Calu3 (cell line): ENCODE data around the gene ARL5B. TPM values are rescaled to one million over a fixed set of nuclear protein-coding genes. Genes with fewer than 3 reads are reported as not detected.
A peak's percentile ranks its signal among the peaks of the same experiment; 100 is the strongest.

Source experiments
- Bru-seq: library from RNA; stranded (reverse); fragments of 400-500 nt; gene quantifications from one replicate; lab custom pipeline; 2021; lab: Mats Ljungman, UMichigan
- BruChase-seq, 2 experiments: library from RNA; stranded (reverse); fragments of 400-500 nt; gene quantifications; one replicate each; lab custom pipeline; 2021; lab: Mats Ljungman, UMichigan
- BruUV-seq: library from RNA; stranded (reverse); fragments of 400-500 nt; replicated peaks from 2 replicates; lab custom pipeline; 2021; lab: Mats Ljungman, UMichigan
- CTCF ChIA-PET: fragments of 300-600 bp; sonication (Branson Sonifier 250); formaldehyde crosslinking; loops from one replicate; lab custom pipeline; 2022; ENCODE audit warnings: antibody characterized with exemption; lab: Charles Lee
- DNase-seq: peaks from one replicate; pipeline ENCODE4 v3.0.0; 2022
- H3K27ac Mint-ChIP-seq: one replicate; pipeline ENCODE4 v1.8.0; 2022; ENCODE audit warnings: mixed read lengths; ENCODE audit not compliant: unreplicated experiment
- H3K27me3 Mint-ChIP-seq: one replicate; pipeline ENCODE4 v1.8.0; 2022; ENCODE audit warnings: mixed read lengths; ENCODE audit not compliant: unreplicated experiment
- H3K36me3 Mint-ChIP-seq: one replicate; pipeline ENCODE4 v1.8.0; 2022; ENCODE audit warnings: mild to moderate bottlenecking, moderate library complexity, mixed read lengths; ENCODE audit not compliant: insufficient read depth, unreplicated experiment
- H3K4me1 Mint-ChIP-seq: one replicate; pipeline ENCODE4 v1.8.0; 2022; ENCODE audit warnings: mild to moderate bottlenecking, low read depth, mixed read lengths; ENCODE audit not compliant: unreplicated experiment
- H3K4me3 Mint-ChIP-seq: one replicate; pipeline ENCODE4 v1.8.0; 2022; ENCODE audit warnings: mild to moderate bottlenecking, low read depth, moderate library complexity, mixed read lengths; ENCODE audit not compliant: unreplicated experiment
- H3K9me3 Mint-ChIP-seq: one replicate; pipeline ENCODE4 v1.8.0; 2022; ENCODE audit warnings: low read depth, mixed read lengths; ENCODE audit not compliant: unreplicated experiment
- intact Hi-C: fragments of 100-400 bp; cut with micrococcal nuclease; formaldehyde crosslinking; loops from one replicate; pipeline ENCODE4 v1.10.0; 2022; ENCODE audit not compliant: unreplicated experiment
- long read RNA-seq: library from polyadenylated mRNA; stranded (forward); transcript quantifications from one replicate; pipeline ENCODE4 v2.0.0, GENCODE V29; 2022
- total RNA-seq: library from RNA; stranded (reverse); gene quantifications from 2 replicates; pipeline ENCODE4 v1.2.3, GENCODE V29; 2022
- TF ChIP-seq, protein P1 (sequence below): fragments of 200-600 bp; IDR thresholded peaks from one replicate; pipeline ENCODE4 v1.8.0; 2022; ENCODE audit warnings: antibody characterized with exemption; ENCODE audit not compliant: unreplicated experiment

The ARL5B gene, protein sequence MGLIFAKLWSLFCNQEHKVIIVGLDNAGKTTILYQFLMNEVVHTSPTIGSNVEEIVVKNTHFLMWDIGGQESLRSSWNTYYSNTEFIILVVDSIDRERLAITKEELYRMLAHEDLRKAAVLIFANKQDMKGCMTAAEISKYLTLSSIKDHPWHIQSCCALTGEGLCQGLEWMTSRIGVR
- total RNA-seq, result 15.3 and 17.7 TPM in 2 replicates
- percentile 94 among the genes with signal in this experiment for Bru-seq, nascent RNA
- BruChase-seq, experiment 1, labeled RNA remaining after a 6-hour chase, result percentile 84 among the genes with signal in this experiment
- BruChase-seq, experiment 2, labeled RNA remaining after a 2-hour chase, result percentile 97 among the genes with signal in this experiment
- long read RNA-seq, full-length matches to known transcripts, result 19 of 23 reads
- long read RNA-seq, partial matches to known transcripts, result 1 of 23 reads
- long read RNA-seq, other reads (novel, unspliced or antisense), result 3 of 23 reads

DNA sequence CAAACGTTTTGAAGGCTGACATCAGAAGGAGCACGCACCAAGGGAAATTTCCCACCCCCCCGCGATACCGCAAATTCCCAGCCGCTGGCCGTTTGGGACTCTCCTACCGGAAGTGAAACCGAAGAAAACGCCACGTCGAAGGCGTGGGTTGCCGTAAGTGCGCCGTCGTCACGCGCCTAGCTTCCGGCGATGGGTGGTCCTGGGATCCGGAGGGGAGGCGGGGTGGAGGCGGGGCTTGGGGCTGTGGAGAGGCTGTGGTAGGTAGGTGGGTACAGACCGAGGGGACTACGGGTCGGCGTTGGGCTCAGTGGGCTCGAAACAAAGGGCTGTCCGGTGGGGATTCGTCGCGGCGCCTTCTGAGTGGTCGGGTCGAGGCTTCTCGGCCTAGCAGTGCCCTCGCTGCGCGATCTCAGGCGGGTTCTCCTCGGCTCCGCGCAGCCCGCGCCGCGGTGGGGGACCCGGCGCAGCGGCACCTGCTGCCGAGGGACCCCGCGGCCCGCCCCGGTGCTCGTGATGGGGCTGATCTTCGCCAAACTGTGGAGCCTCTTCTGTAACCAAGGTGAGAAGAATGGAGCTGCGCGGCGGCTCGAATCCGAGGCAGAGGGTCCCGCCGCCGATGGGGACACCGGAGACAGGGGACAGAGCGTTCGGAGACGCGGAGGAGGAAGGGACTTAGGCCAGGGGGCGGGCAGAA lies at the start of gene ARL5B:
TSS of gene ARL5B (plus strand) at position 307 of the 694 bp plus-strand sequence. CDS start at position 514, 207 bp downstream.
- Mint-ChIP-seq H3K4me1 (peaks cover 18% of the 10 kb centered on the region), H3K36me3 (peaks cover 49% of the 10 kb centered on the region), H3K4me3 (peak within 1 kb of the TSS; percentile 85), H3K27ac (peak within 1 kb of the TSS; percentile 82), H3K27me3 (no peaks in the 10 kb centered on the region), H3K9me3 (no peaks in the 10 kb centered on the region)
- intact Hi-C loops, result no loop called here
- no TSS peak for BruUV-seq
- TF ChIP-seq, protein P1, sequence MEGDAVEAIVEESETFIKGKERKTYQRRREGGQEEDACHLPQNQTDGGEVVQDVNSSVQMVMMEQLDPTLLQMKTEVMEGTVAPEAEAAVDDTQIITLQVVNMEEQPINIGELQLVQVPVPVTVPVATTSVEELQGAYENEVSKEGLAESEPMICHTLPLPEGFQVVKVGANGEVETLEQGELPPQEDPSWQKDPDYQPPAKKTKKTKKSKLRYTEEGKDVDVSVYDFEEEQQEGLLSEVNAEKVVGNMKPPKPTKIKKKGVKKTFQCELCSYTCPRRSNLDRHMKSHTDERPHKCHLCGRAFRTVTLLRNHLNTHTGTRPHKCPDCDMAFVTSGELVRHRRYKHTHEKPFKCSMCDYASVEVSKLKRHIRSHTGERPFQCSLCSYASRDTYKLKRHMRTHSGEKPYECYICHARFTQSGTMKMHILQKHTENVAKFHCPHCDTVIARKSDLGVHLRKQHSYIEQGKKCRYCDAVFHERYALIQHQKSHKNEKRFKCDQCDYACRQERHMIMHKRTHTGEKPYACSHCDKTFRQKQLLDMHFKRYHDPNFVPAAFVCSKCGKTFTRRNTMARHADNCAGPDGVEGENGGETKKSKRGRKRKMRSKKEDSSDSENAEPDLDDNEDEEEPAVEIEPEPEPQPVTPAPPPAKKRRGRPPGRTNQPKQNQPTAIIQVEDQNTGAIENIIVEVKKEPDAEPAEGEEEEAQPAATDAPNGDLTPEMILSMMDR, result no peak
- CTCF ChIA-PET, result interaction anchor here (0.6 to 1.0 kb wide), 5 partner anchors 8 to 903 kb away, joined by 3 to 7 read pairs (median 3); no protein-coding TSS in a partner anchor
- peak; percentile 93 for DNase-seq

DNA sequence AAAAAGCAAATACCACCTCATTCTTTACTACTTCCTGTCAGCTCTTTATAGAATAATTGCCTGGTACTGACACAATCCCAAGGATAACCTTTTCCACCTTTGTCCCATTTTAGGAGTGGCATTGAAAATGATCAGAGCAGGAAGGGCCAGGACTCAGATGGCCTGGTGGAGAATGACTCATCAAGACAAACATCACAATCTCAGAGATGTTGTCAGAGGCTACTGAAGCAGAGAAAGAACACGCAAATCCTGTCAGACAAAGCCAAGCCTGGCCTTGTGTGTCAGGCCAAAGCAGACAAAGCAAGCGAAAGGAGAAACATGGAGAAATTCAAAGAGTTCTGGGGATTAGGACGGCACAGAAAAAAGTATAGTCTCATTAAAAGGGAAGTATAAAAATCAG lies 48.7 kb upstream of the ARL5B start:
- intact Hi-C loops, result loop anchor here (5.0 kb wide), 1 partner anchor 42 kb away; the partner anchor contains the start of gene NSUN6
- no peaks in the 10 kb centered on the region for H3K27me3 Mint-ChIP-seq
- H3K4me3 Mint-ChIP-seq, result peak overlapping the region; percentile 20
- CTCF ChIA-PET, result no interaction called here
- peaks cover 5% of the 10 kb centered on the region for H3K36me3 Mint-ChIP-seq
- H3K9me3 Mint-ChIP-seq, result no peaks in the 10 kb centered on the region
- BruUV-seq, result no TSS peak
- peak overlapping the region; percentile 84 for H3K27ac Mint-ChIP-seq
- TF ChIP-seq, protein P1, result no peak
- peak; percentile 37 for DNase-seq
- H3K4me1 Mint-ChIP-seq, result peaks cover 9% of the 10 kb centered on the region

DNA sequence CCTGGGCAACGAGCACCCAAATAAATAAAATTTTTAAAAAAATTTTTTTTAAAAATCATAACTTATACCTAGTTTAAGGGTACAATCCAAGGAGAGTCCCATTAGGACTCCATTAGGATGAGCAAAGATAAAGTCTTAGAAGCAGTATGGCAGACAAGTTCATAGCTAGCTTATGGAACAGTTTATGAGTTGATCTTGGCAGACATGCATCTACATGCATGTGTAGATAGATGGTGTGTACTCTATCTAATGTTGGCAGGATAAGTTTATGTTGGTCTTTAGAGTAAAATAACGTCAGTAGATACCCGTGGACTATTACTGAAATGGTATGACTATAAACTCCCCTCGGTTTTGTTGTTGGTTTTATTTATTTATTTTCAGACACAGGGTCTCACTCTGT lies 48.1 kb upstream of the ARL5B start:
- CTCF ChIA-PET, result no interaction called here
- intact Hi-C loops, result loop anchor here (5.0 kb wide), 1 partner anchor 41 kb away; the partner anchor contains the start of gene NSUN6
- Mint-ChIP-seq H3K27me3 (no peaks in the 10 kb centered on the region), H3K27ac (no peak overlapping the region), H3K36me3 (peaks cover 5% of the 10 kb centered on the region), H3K4me3 (no peak overlapping the region), H3K9me3 (no peaks in the 10 kb centered on the region), H3K4me1 (peaks cover 9% of the 10 kb centered on the region)
- TF ChIP-seq, protein P1, result no peak
- DNase-seq, result no peak
- no TSS peak for BruUV-seq

DNA sequence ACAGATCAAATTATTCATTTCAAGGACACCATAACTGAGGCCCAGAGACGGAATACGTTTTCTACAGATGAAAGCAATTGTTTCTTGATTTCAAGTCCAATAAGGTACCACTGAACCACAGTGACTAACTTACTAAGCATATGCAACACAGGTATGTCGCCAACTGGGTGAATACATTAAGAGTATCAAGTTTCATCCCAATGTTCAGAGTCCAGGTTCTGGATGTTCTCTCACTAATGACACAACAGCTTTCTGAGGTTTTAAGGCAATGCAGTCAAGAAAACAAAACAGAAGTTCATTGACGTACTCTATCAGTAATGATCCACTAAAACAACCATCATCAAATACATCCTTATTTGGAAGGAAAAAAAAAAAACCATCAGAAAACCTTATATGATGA lies 43.6 kb upstream of the ARL5B start:
- BruUV-seq, result no TSS peak
- H3K27me3 Mint-ChIP-seq, result no peaks in the 10 kb centered on the region
- no peak overlapping the region for H3K4me3 Mint-ChIP-seq
- CTCF ChIA-PET, result no interaction called here
- intact Hi-C loops, result no loop called here
- no peak overlapping the region for H3K27ac Mint-ChIP-seq
- H3K4me1 Mint-ChIP-seq, result peaks cover 4% of the 10 kb centered on the region
- no peak for DNase-seq
- no peaks in the 10 kb centered on the region for H3K9me3 Mint-ChIP-seq
- H3K36me3 Mint-ChIP-seq, result peaks cover 2% of the 10 kb centered on the region
- TF ChIP-seq, protein P1, result no peak
